ENCODE data around the gene CNOT8.
"Not testable (repeated sequence)": the region's sequence is repeated elsewhere in the genome, so short reads cannot be mapped to it uniquely, and the experiment has no call there.

The CNOT8 gene

DNA sequence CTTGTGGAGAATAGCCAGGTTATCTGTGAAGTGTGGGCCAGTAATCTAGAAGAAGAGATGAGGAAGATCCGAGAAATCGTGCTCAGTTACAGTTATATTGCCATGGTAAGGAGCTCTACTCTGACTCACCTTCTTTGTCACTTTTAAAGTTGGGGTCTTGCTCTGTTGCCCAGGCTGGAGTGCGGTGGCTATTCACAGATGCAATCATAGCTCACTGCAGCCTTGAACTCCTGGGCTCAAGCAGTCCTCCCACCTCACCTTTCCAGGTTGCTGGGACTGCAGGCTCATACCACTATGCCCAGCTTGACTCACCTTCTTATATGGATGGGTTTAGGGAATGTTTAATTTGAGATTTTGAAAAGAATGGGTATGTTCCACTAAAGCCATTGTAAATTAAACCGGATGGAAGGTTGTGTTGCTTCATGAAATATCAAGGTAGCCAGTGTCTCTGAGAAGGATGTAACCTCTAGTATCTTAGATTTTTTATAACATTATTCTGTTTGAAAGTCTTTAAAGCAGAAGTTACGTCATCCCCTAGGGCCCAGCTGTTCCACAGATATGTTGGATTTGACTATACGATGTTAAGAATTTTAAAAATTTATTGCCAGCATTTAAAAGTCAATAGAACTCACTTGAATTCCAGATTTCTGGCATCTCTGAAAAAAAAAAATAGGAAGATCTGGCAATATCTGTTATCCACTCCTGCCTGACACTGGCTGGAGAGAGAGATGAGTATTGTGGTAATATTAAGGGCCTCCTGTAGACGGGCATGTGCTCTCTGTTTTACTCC, 5.1 kb downstream of the CNOT8 start:
- no peak for DNase-seq (ENCODE audit: low read depth in 2 of 2, low spot score in 1 of 2)

DNA sequence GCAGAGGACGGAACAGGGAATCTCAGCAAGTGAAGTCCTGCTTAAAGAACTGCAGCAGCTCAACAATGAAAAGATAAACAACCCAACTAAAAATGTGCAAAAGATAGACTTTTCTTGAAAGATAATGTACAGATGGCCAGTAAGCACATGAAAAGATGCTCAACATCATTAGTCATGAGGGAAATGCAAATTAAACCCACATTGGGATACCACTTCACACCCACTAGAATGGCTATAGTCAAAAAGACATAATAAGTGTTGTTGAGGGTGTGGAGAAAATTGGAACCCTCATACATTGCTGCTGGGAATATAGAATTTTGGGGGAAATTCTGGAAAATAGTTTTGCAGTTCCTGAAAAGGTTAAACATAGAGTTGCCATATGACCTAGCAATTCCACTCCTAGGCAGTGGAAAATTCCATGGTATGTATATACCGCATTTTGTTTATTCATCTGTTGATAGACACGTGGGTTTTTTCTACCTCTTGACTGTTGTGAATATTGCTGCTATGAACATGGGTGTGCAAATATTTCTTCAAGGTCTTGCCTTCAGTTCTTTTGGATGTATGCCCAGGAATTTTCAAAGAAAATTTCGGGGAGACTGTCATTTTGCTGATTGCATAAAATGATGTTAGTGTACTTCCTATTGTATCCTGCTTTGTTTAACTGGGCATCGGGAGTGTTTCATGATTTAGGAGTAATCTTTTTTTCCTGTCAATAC, 7.2 kb downstream of the CNOT8 start:
- no peak for DNase-seq (ENCODE audit: low read depth in 2 of 2, low spot score in 1 of 2)

DNA sequence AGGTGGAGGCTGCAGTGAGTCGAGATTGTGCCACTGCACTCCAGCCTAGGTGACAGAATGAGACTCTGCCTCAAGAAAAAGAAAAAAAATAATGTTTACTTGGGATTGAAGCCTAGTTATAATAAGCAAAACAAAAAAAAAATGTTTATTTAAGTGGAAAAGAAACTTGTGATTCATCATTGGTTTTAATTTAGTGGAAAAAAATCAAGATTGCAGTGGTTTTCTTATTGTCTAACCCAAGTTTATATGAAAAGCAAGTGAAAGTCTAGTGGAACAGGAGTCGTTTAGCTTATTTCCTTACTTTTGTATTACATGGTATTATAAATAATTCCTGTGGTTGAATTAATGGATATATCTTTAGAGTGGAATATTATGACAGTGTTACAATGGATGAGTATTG, 8.4 kb downstream of the CNOT8 start:
- no peak for DNase-seq (ENCODE audit: low read depth in 2 of 2, low spot score in 1 of 2)

DNA sequence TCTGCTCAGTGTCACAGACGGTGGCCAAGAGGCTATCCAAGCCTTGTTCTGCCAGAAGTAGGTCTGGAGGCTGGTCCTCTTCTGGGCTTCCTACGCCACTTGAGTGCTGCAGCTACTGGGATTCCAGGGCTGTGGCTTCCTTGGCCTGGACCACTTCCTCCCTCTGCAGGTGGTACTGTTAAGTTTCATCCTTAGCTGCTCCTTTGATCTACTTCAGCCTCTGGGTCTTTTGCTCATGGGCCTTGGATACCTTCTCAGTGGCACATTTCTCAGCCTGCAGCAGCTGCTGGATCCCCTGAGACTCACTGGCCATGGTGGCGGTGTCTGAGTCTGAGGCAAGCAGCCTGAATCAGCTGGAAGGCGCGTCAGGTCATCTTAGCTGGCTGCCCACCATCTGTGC, 10.3 kb downstream of the CNOT8 start:
- DNase-seq (ENCODE audit: low read depth in 2 of 2, low spot score in 1 of 2) = no peak

DNA sequence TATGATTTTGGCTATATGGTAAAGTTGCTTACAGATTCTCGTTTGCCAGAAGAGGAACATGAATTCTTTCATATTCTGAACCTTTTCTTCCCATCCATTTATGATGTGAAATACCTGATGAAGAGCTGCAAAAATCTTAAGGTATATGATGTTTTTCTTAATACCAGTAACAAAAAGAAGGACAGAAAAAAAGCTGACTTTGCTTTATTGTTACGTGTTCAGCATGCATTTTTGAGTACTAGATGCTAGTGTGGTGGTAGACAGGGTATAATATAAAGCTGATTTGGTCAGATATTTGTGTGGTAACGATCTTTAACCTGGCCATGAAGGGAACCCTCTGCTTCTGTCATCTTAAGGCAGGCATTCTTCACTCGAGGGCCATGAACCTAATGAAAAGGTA, 13.3 kb downstream of the CNOT8 start:
- no peak for DNase-seq (ENCODE audit: low read depth in 2 of 2, low spot score in 1 of 2)

DNA sequence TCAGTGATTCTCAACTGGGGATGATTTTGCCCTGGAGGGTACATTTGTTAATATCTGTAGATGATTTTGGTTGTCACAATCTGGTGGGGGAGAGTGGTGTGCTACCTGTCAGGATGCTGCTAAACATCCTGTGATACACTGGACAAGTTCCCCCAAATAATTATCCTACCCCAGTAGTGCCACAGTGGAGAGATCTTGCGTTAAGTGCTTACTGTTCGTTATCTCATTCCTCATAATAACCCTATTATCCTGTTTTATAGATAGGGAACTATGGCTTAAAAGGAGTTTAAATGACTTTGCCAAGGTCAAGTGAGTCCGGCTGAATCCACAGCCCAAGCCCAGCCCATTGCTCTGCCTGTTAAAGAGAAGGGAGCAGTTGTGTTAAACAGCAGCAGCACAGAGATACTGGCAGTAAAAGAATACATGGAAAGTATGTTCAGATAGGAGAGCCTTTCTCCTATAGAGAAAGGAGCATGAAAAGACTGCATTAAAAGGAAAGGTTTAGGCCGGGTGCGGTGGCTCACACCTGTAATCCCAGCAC, 15.4 kb downstream of the CNOT8 start:
- no peak for DNase-seq (ENCODE audit: low read depth in 2 of 2, low spot score in 1 of 2)

DNA sequence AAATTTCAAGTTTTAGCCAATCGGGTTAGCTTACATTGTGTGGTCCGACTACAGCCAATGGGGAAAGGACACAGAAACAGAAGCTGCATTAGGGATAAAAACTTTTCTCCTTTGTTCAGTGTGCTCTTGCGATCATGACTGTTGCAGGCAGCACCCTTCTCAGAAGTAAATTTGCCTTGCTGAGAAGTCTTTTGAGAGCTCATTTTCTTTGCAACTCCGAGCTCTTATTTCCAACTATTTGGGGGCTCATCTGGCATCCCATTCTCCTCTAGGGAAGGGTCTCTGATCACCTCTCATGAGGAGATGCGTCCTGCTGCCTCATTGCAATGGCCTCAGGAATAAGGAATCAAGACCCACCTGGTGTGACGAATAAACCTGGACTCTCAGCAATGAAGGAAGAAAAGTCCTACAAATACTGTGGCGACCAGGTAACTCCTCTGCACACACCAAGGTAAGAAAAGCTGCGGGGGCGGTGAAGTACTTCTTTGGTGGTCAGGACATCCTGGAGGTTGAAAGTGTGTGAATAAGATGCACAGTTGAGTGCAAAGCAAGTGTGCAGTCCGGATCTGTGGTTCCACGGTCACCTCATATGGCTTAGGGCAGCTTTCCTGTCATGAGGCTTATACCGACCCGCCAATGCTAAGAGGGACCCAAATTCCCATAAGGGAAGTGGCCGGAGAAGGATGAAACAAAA, 20.4 kb downstream of the CNOT8 start:
- DNase-seq (ENCODE audit: low read depth in 2 of 2, low spot score in 1 of 2) = no peak

DNA sequence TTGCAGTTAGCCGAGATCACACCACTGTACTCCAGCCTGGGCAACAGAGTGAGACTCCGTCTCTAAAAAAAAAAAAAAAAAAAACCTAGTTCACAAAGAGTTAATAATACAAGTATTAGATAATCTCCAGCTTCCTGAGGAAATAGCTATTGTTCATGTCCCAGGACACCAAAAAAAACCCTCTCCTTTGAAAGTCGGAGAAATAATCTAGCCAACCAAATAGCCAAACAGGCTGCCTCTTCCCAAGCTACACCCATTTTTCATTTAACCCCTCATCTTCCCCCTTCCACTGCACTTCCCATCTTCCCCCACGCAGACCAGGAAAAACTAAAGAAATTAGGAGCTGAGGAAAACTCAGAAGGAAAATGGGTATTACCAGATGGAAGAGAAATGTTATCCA, 23.6 kb downstream of the CNOT8 start:
- DNase-seq (ENCODE audit: low read depth in 2 of 2, low spot score in 1 of 2) = no peak

DNA sequence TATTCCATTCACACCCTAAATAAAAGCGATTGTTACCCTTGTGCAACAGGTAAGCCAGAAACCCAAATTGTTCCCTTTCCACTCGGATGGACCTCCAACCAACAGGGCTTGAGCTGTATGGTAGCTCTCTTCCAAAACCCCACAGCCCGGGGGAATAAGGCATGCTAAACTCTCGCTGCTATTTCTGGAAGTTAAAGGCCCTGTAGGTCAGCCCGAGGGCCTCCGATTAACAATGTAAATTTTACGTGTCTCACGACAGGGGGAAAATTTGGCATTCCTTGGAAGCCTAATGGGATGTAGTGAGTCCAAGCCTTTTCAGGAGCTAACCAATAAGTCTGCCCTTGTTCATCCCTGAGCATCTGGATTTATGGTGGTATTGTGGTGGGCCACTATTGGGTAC, 26.0 kb downstream of the CNOT8 start:
- no peak for DNase-seq (ENCODE audit: low read depth in 2 of 2, low spot score in 1 of 2)

DNA sequence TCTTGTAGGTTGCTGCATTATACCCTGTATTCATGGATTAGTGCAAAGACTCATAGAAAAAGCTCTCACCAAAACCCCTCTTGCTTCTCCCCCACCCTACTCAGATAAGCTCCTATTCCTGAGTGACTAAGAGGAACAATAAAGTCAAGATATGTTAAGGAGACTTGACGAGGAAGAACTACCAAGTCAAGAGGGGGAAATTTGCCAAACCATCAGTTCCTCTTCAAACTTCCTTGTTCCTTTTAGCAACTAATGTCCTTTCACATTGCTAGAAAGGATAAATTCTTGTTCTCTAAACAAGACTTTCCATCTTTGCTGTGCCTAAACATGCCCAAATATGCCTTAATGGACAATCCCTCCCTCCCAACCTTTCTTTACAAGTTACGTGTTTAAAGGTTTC, 27.0 kb downstream of the CNOT8 start:
- no peak for DNase-seq (ENCODE audit: low read depth in 2 of 2, low spot score in 1 of 2)

DNA sequence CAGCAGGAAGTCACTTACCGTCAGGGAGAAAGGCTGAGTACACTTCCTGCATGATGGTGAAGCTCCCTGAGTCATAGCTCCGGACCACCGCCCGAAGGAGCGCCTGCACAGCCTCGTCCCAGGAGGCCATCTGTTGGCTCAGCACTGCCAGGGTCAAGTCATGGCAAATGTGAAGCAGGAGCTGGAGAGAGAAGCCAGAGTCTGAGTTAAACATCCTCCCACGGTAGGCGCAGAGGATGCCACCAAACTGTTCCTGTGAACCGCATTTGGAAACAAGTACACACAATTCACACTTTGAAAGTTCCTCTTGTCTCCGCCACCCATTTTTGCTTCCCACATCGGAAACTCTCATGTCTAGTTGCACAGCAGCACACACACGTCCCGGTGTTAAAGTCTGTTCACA, 33.9 kb downstream of the CNOT8 start:
- no peak for DNase-seq (ENCODE audit: low read depth in 2 of 2, low spot score in 1 of 2)

DNA sequence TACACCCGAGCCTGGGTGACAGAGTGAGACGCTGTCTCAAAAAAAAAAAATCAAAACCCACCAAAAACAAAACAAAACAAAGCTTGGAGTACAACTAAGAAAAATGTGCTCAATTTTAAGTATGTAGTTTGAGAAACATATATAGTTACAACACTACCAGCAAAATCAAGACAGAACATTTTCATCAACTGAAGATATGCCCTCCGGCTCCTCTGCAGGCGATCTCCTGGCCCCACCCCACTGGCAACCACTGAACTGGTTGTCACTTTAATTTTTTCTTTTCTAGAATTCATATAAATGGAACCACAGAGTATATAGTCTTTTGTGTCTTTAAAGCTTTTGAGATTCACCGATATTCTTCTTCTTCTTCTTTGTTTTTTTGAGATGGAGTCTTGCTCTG, 35.0 kb downstream of the CNOT8 start:
- DNase-seq (ENCODE audit: low read depth in 2 of 2, low spot score in 1 of 2) = no peak

DNA sequence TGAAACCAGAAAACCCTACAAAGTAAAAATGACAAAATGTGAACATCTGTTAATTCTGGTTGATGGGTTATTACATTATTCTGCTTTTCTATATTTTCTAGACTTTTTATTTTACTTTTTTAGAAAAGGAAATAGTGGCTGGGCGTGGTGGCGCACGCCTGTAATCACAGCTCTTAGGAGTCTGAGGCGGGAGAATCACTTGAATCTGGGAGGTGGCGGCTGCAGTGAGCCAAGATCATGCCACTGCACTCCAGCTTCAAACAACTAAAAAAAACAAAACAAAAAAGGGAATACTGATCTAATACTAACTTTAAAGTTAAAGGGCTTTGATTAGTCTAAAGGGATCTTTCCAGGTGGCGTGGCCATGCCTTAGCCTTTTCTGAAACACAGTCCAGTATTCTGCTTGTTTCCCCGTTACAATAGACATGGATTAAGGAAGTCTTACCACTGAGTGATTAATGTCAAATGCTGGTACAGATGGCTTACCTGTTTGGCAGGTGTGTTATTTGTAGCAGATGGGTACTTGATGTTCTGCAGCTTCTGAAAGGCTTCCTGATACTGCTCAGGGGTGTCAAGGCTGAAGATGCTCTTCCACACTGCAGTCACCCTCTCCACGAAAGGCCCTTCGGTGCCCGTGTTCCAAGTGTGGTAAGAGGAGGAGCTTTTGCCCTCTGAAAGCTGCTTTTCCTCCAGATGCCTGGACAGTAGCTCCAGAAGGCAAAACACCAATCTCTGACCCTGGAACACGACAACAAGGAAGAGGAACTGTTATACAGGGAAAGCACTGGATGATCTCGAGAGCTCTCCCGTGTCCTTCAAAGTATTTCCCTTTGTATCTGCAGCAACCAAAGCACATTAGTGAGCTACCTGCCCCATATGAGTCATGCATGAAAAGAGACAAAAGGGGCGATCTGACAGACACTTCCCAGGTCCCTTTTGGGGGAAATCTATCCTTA, 37.5 kb downstream of the CNOT8 start:
- no peak for DNase-seq (ENCODE audit: low read depth in 2 of 2, low spot score in 1 of 2)

DNA sequence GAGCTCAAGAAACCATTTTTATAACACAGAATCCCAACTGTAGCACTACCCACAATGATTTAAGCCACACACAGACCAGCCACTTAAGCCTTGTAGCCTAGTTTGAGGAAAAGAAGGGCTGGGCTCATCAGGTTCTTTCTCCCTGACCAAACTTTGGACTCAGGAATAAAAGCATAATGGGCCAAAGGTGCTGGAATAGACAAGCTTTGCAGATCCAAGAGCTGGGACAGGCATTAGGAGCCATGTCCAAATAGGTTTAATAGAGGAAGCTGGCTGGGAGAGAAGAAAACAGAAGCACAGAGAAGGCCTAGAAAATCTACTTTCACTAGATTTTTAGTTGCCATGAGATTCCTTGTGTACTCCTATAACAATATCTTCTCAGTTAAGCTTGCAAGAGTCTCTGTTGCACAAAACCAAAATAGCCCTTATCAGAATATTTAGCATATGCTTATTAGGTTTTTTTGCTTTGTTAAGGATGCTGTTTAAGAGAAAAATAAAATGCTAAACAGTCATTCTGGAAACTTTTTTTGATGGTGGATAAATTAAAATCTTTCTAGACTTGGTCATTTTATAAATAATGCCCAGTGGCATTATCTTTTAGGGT, 38.2 kb downstream of the CNOT8 start:
- DNase-seq (ENCODE audit: low read depth in 2 of 2, low spot score in 1 of 2) = no peak

DNA sequence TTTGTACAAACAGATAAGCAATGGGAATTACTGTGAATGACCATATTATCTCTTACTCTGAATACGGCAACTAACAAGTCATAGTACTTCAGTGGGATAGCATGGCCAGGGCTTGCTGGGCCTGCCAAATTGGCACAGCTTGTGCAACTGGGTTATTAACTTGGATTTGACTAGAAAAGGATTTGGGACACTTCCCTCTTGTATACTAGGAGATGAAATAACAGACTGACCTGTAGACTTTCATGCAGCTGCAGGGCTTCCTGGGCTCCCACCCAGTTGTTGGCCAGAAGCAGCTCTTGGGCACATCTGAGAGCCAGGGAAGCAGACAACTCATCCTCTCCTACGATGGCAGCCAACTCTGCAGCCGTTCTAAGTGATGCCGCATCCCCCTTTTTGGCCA, 39.8 kb downstream of the CNOT8 start:
- no peak for DNase-seq (ENCODE audit: low read depth in 2 of 2, low spot score in 1 of 2)

DNA sequence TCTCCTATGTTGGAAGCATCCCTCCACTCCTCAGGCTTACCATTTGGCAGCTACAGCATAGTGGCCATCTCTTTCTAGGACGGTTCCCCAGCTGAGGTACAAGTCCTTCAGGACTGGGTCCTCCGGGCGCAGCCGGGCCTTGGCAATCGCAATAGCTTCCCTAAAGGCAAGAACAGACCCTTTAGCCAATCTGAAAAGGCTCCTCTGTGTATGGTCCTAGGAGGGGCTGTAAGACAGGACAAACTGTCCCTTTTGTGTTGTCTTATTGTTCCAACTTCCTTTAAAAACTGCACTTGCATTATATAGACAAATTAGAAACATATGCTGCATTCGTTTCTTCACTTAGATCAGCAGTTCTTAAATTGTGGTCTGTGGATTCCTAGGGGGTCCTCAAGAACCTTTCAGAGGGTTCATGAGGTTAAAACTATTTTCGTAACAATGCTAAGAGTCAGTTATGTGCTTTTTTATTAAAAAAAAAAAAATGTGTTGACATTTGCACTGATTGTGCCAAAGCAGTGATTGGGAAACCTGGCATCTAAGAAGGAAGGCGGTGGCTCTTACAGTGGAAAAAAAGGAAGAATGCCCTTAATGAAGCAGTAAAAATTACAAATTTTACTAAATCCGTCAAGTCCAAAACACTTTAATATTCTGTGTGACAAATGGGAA, 40.9 kb downstream of the CNOT8 start:
- no peak for DNase-seq (ENCODE audit: low read depth in 2 of 2, low spot score in 1 of 2)

DNA sequence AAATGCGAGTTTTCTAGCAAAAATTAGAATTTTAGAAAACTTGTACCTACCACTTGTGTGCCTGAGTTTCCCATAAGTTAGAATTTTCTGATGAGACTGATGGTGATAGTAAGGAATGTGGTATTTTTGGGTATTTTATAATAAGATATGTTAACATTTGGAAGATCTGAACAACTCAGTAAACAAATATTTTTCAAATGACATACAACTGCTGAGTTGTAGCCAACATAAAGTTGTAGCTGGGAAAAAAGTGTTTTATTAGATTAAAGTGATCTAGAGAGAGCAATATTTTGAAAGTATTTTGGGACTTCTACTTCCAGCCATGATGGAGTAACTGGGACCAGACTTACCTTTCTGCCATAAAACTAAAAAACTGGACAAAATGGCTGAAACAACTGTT, 41.6 kb downstream of the CNOT8 start:
- DNase-seq (ENCODE audit: low read depth in 2 of 2, low spot score in 1 of 2) = no peak

DNA sequence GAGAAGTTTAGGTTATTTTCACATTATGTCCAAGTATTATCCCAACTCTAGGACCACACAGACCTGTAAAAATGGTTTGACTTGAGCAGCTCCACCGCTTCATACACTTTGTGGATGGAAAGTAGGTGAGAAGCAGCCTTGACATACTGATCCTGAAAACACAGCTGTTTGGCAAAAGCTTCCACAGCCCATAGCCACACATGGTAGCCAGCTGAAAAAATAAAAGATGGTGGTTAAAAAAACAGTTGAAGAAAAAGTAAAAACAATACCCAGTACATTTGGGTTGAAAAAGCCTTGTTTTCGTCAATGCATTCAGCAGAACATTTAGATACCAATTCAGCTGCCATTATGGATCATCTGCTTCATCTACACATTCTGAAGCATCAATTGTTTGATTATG, 42.8 kb downstream of the CNOT8 start:
- DNase-seq (ENCODE audit: low read depth in 2 of 2, low spot score in 1 of 2) = no peak

DNA sequence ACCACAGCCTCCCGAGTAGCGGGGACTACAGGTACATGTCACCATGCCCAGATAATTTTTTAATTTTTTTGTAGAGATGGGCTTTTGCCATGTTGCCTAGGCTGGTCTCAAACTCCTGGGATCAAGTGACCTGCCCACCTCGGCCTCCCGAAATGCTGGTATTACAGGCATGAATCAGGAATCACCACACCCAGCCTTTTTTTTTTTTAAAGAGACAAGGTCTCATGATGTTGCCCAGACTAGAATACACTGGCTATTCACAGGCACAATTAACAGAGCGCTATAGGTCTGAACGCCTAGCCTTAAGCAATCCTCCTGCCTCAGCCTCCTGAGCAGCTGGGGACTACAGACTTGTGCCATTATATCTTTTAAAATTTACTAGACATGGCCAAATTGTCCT, 43.5 kb downstream of the CNOT8 start:
- no peak for DNase-seq (ENCODE audit: low read depth in 2 of 2, low spot score in 1 of 2)

DNA sequence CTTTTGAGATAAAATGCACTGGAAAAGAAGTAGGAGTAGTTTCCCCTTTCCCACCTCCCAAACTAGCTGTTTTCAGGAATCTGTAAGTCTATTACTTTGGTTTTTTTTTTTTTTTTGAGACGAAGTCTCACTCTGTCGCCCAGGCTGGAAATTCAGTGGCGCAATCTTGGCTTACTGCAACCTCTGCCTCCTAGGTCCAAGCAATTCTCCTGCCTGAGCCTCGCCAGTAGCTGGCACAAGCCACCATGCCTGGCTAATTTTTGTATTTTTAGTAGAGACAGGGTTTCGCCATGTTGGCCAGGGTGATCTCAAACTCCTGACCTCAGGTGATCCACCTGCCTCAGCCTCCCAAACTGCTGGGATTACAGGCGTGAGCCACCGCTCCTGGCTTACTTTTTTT, 47.2 kb downstream of the CNOT8 start:
- not testable (repeated sequence) for DNase-seq (ENCODE audit: low read depth in 2 of 2, low spot score in 1 of 2)
